ENCODE measurements around the gene HNRNPD. TPM values are rescaled to one million over a fixed set of nuclear protein-coding genes. Genes with fewer than 3 reads are reported as not detected.

Gene HNRNPD
- total RNA-seq, 1 experiment from 2014 or later: 580 TPM

GRCh38 chr4:82373816-82374625 lies at the start of gene HNRNPD (continued):
- no peak for TF ChIP-seq AFF4 (CRISPR knock-in tag; IDR thresholded peaks at IDR 0.05; ENCODE audit: borderline replicate concordance)
- TF ChIP-seq CBFB (CRISPR knock-in tag; IDR thresholded peaks at IDR 0.05; ENCODE audit: low read depth): no peak
- no peak for TF ChIP-seq EMX1 (CRISPR knock-in tag; IDR thresholded peaks at IDR 0.05)
- TF ChIP-seq ZNF671 (CRISPR knock-in tag; IDR thresholded peaks at IDR 0.05): no peak
- TF ChIP-seq E2F4 (CRISPR knock-in tag; IDR thresholded peaks at IDR 0.05; ENCODE audit: borderline replicate concordance, low read depth): no peak; the same call in 1 of the 2 replicates
- TF ChIP-seq PREB (CRISPR knock-in tag; IDR thresholded peaks at IDR 0.05; ENCODE audit: borderline replicate concordance): no peak; the same call in 1 of the 2 replicates
- peak; percentile 90 for TF ChIP-seq ZBTB21 (CRISPR knock-in tag; IDR thresholded peaks at IDR 0.05; ENCODE audit: borderline replicate concordance)
- TF ChIP-seq ZNF263 (CRISPR knock-in tag; IDR thresholded peaks at IDR 0.05; ENCODE audit: low read depth): no peak
- TF ChIP-seq ZMAT4 (CRISPR knock-in tag; IDR thresholded peaks at IDR 0.05): no peak
- TF ChIP-seq RORB (CRISPR knock-in tag; IDR thresholded peaks at IDR 0.05): no peak
- peak; percentile 99 for TF ChIP-seq ZNF281 (CRISPR knock-in tag; IDR thresholded peaks at IDR 0.05)
- TF ChIP-seq SMAD3 (CRISPR knock-in tag; IDR thresholded peaks at IDR 0.05; ENCODE audit: borderline replicate concordance): peak; percentile 92
- no peak for TF ChIP-seq FOXJ3 (CRISPR knock-in tag; IDR thresholded peaks at IDR 0.05; ENCODE audit: borderline replicate concordance)
- TF ChIP-seq ZNF423 (CRISPR knock-in tag; IDR thresholded peaks at IDR 0.05): 0 out of 2 replicates have a peak, but pooled peaks have one; percentile 33
- TF ChIP-seq ATF2 (CRISPR knock-in tag; IDR thresholded peaks at IDR 0.05; ENCODE audit: borderline replicate concordance, low read depth): no peak
- TF ChIP-seq RELA (CRISPR knock-in tag; IDR thresholded peaks at IDR 0.05; ENCODE audit: borderline replicate concordance): no peak; the same call in 1 of the 2 replicates
- peak; percentile 95 for TF ChIP-seq E2F5 (CRISPR knock-in tag; IDR thresholded peaks at IDR 0.05)
- TF ChIP-seq ETV6 (CRISPR knock-in tag; IDR thresholded peaks at IDR 0.05): peak; percentile 95
- TF ChIP-seq NFE2L1 (CRISPR knock-in tag; IDR thresholded peaks at IDR 0.05): 0 out of 2 replicates have a peak, but pooled peaks have one; percentile 12
- TF ChIP-seq USF1 (CRISPR knock-in tag; IDR thresholded peaks at IDR 0.05): peak; percentile 97
- no peak for TF ChIP-seq CDX4 (CRISPR knock-in tag; IDR thresholded peaks at IDR 0.05; ENCODE audit: borderline replicate concordance)
- peak; percentile 91 for TF ChIP-seq TP53 (CRISPR knock-in tag; IDR thresholded peaks at IDR 0.05)
- TF ChIP-seq ZNF138 (CRISPR knock-in tag; conservative IDR thresholded peaks at IDR 0.05): no peak
- TF ChIP-seq ELF4 (CRISPR knock-in tag; IDR thresholded peaks at IDR 0.05; ENCODE audit: low read depth): peak; percentile 21; the same call in 1 of the 2 replicates

Data from WTC11 (cell line).